Left lung (tissue), 10 donors: ENCODE data around the gene KLK1. TPM values are rescaled to one million over a fixed set of nuclear protein-coding genes. Genes with fewer than 3 reads are reported as not detected.
A peak's percentile ranks its signal among the peaks of the same experiment; 100 is the strongest.

Experiments
- ATAC-seq: fragments of 200-7000 bp; cut with Tn5 transposase; one replicate; pipeline ENCODE4 v1.9.1; 2020; ENCODE audit warnings: moderate library complexity
- DNase-seq, 4 donors: peaks; one replicate each; pipeline ENCODE4 v3.0.0-alpha.2; 2013 to 2020
- H3K27ac ChIP-seq, 2 donors: fragments of 200-600 bp; sonication (generic) in 1 of 2; one replicate each; pipeline versions ENCODE4 v1.5.0 to v1.8.0; 2020 to 2021
- H3K27me3 ChIP-seq, 2 donors: fragments of 200-600 bp; sonication (generic) in 1 of 2; one replicate each; pipeline versions ENCODE4 v1.5.0 to v1.8.0; 2020 to 2021
- H3K36me3 ChIP-seq, 2 donors: fragments of 200-600 bp; sonication (generic) in 1 of 2; one replicate each; pipeline versions ENCODE4 v1.5.0 to v1.8.0; 2020 to 2021
- H3K4me1 ChIP-seq, 2 donors: fragments of 200-600 bp; one replicate each; pipeline ENCODE4 v1.8.0; 2021
- H3K4me3 ChIP-seq, 2 donors: fragments of 200-600 bp; sonication (generic) in 1 of 2; one replicate each; pipeline versions ENCODE4 v1.5.0 to v1.8.0; 2020 to 2021; ENCODE audit warnings: mild to moderate bottlenecking in 1 of 2
- H3K9me3 ChIP-seq, 2 donors: fragments of 200-600 bp; sonication (generic) in 1 of 2; one replicate each; pipeline versions ENCODE4 v1.5.0 to v1.8.0; 2020 to 2021
- CTCF ChIP-seq, 2 donors: fragments of 200-600 bp; sonication (generic) in 1 of 2; IDR thresholded peaks; one replicate each; pipeline versions ENCODE4 v1.5.0 to v1.8.0; 2021; ENCODE audit warnings: antibody characterized with exemption in 2 of 2
- intact Hi-C, 2 donors: fragments of 100-400 bp; cut with DNase I; formaldehyde crosslinking; loops; one replicate each; pipeline versions ENCODE4 v1.11.2 to v1.14.2; 2022
- polyA plus RNA-seq, 6 donors: library from polyadenylated mRNA; unstranded; fragments of 120-200 nt; gene quantifications; one replicate each; pipeline ENCODE4 v1.2.1, GENCODE V29; 2013; ENCODE audit not compliant: insufficient read length in 6 of 6
- total RNA-seq, 2 donors: library from RNA; stranded (reverse); fragmentation: NEBNext Ultra II Directional; extraction: Animal tissue kit (Norgen Biotek cat#: 25700); gene quantifications; one replicate each; pipeline ENCODE4 v1.2.1, GENCODE V29; 2021
- donor health status: DM: no; HTN: yes; CAD: no.
- donor health status: DM: no; HTN: no; CAD: no.

KLK1 gene
- total and polyA plus RNA-seq, 8 donors = 0.29 to 0.76 (median 0.60) TPM

- no peaks in the 10 kb centered on the region for H3K9me3 ChIP-seq
These were observed 2.9 kb downstream of the KLK1 start for GRCh38 chr19:50820549-50821247.

GRCh38 chr19:50820086-50820485 lies 3.5 kb downstream of the KLK1 start:
- intact Hi-C loops = no loop called here
- Histone ChIP-seq H3K27ac (no peak overlapping the region), H3K4me1 (peaks cover 0 to 4% of the 10 kb centered on the region in 2 donors), H3K36me3 (no peaks in the 10 kb centered on the region), H3K27me3 (peaks cover 16 to 98% of the 10 kb centered on the region in 2 donors), H3K9me3 (peaks cover 0 to 3% of the 10 kb centered on the region in 2 donors), H3K4me3 (no peak overlapping the region)
- TF ChIP-seq CTCF (IDR thresholded peaks at IDR 0.05) = no peak
- ATAC-seq (no peak), DNase-seq (no peak)

More at GRCh38 chr19:50820549-50821247, 2.9 kb downstream of the KLK1 start:
- ATAC-seq (no peak), DNase-seq (peak in 1 of 4 donors; percentile 76)
- Histone ChIP-seq H3K4me1 (peaks cover 0 to 4% of the 10 kb centered on the region in 2 donors), H3K4me3 (no peak overlapping the region), H3K27me3 (peaks cover 16 to 97% of the 10 kb centered on the region in 2 donors), H3K36me3 (no peaks in the 10 kb centered on the region), H3K27ac (no peak overlapping the region)
- intact Hi-C loops = no loop called here
- TF ChIP-seq CTCF (IDR thresholded peaks at IDR 0.05) = no peak

- Histone ChIP-seq H3K36me3 (no peaks in the 10 kb centered on the region), H3K9me3 (peaks cover 0 to 3% of the 10 kb centered on the region in 2 donors), H3K27me3 (peaks cover 16 to 98% of the 10 kb centered on the region in 2 donors), H3K4me1 (peaks cover 0 to 4% of the 10 kb centered on the region in 2 donors), H3K4me3 (no peak overlapping the region), H3K27ac (no peak overlapping the region)
- TF ChIP-seq CTCF (IDR thresholded peaks at IDR 0.05) = no peak
- no peak for ATAC-seq
- intact Hi-C loops = no loop called here
- DNase-seq = no peak
These were observed 4.0 kb downstream of the KLK1 start for GRCh38 chr19:50819636-50820035.

GRCh38 chr19:50818859-50819472 lies 4.6 kb downstream of the KLK1 start:
- Histone ChIP-seq H3K4me3 (no peak overlapping the region), H3K4me1 (peaks cover 0 to 4% of the 10 kb centered on the region in 2 donors), H3K27ac (no peak overlapping the region), H3K27me3 (peaks cover 16 to 98% of the 10 kb centered on the region in 2 donors), H3K9me3 (peaks cover 0 to 3% of the 10 kb centered on the region in 2 donors), H3K36me3 (no peaks in the 10 kb centered on the region)
- intact Hi-C loops = no loop called here
- DNase-seq = no peak
- TF ChIP-seq CTCF (IDR thresholded peaks at IDR 0.05) = no peak
- no peak for ATAC-seq
